Tibial nerve (tissue), 4 donors: Measurements from ENCODE around the gene HS2ST1. TPM values are rescaled to one million over a fixed set of nuclear protein-coding genes. Genes with fewer than 3 reads are reported as not detected.

Experiments used
- DNase-seq, 2 donors: peaks; one replicate each; pipeline ENCODE4 v3.0.0-alpha.2; 2019; ENCODE audit warnings: low spot score in 2 of 2
- H3K27ac ChIP-seq, 4 donors: fragments of 200-600 bp; sonication (generic) in 3 of 4; one replicate each; pipeline ENCODE4 v1.5.1; 2017 to 2019; ENCODE audit warnings: mild to moderate bottlenecking in 1 of 4
- H3K27me3 ChIP-seq, 2 donors: fragments of 200-600 bp; sonication (generic) in 1 of 2; one replicate each; pipeline versions ENCODE4 v1.5.1 to v1.6.0; 2017 to 2019
- H3K36me3 ChIP-seq, 3 donors: fragments of 200-600 bp; sonication (generic); one replicate each; pipeline ENCODE4 v1.5.1; 2018 to 2019
- H3K4me1 ChIP-seq, 4 donors: fragments of 200-600 bp; sonication (generic) in 3 of 4; one replicate each; pipeline ENCODE4 v1.5.1; 2017 to 2019
- H3K4me3 ChIP-seq, 4 donors: fragments of 200-600 bp; sonication (generic) in 3 of 4; one replicate each; pipeline ENCODE4 v1.5.1; 2017 to 2019; ENCODE audit warnings: mild to moderate bottlenecking in 1 of 4, moderate library complexity in 1 of 4
- H3K9me3 ChIP-seq, 4 donors: fragments of 200-600 bp; sonication (generic) in 3 of 4; one replicate each; pipeline ENCODE4 v1.5.1; 2017 to 2019
- EP300 ChIP-seq, 2 donors: sonication (generic); formaldehyde crosslinking; IDR thresholded peaks; one replicate each; pipeline ENCODE4 v1.6.1; 2017; ENCODE audit warnings: antibody characterized with exemption in 2 of 2, mild to moderate bottlenecking in 1 of 2
- POLR2A ChIP-seq, 2 donors: fragments of 450-650 bp; IDR thresholded peaks; one replicate each; pipeline ENCODE4 v1.6.1; 2017; ENCODE audit warnings: antibody characterized with exemption in 2 of 2, mild to moderate bottlenecking in 2 of 2, moderate library complexity in 2 of 2
- WGBS, 2 donors: methylation state at CpG; one replicate each; pipeline ENCODE4 v1.1.5; 2018; 5-methylcytosine and 5-hydroxymethylcytosine counted together
- total RNA-seq, 4 donors: library from RNA; depleted of rRNA; stranded (reverse); fragments of >200 nt; gene quantifications; one replicate each; pipeline ENCODE4 v1.1.0, GENCODE V29; 2016
- TF ChIP-seq, protein P1 (sequence below), 5 experiments: fragments of 200-600 bp in 3 of 5; fragments of 450-650 bp in 2 of 5; sonication (generic) in 3 of 5; IDR thresholded peaks; one replicate each; pipeline ENCODE4 v1.5.1; 2016 to 2019; ENCODE audit warnings: antibody characterized with exemption in 5 of 5, mild to moderate bottlenecking in 3 of 5, moderate library complexity in 2 of 5

Gene HS2ST1
- total RNA-seq, 4 donors from 2014 or later, result 10.3 to 12.9 (median 11.2) TPM

DNA sequence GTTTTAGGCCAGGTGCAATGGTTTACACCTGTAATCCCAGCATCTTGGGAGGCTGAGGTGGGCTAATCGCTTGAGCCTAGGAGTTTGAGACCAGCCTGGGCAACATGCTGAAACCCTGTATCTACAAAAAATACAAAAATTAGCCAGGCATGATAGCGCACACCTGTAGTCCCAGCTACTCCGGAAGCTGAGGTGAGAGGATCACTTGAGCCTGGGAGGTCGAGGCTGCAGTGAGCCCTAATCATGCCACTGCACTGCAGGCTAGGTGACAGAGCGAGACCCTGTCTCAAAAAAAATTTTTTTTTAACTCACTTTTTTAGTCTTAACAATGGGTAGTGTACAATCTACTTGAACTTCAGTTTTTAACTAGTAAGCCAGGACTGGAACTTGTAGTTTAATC lies 137.5 kb downstream of the HS2ST1 start:
- H3K4me3 ChIP-seq, result no peak overlapping the region
- no peak for DNase-seq
- no peak overlapping the region for H3K27ac ChIP-seq
- no peaks in the 10 kb centered on the region for H3K36me3 ChIP-seq
- H3K4me1 ChIP-seq, result no peaks in the 10 kb centered on the region
- TF ChIP-seq POLR2A (IDR thresholded peaks at IDR 0.05) (no peak), EP300 (IDR thresholded peaks at IDR 0.05) (no peak)
- TF ChIP-seq, protein P1, sequence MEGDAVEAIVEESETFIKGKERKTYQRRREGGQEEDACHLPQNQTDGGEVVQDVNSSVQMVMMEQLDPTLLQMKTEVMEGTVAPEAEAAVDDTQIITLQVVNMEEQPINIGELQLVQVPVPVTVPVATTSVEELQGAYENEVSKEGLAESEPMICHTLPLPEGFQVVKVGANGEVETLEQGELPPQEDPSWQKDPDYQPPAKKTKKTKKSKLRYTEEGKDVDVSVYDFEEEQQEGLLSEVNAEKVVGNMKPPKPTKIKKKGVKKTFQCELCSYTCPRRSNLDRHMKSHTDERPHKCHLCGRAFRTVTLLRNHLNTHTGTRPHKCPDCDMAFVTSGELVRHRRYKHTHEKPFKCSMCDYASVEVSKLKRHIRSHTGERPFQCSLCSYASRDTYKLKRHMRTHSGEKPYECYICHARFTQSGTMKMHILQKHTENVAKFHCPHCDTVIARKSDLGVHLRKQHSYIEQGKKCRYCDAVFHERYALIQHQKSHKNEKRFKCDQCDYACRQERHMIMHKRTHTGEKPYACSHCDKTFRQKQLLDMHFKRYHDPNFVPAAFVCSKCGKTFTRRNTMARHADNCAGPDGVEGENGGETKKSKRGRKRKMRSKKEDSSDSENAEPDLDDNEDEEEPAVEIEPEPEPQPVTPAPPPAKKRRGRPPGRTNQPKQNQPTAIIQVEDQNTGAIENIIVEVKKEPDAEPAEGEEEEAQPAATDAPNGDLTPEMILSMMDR (IDR thresholded peaks at IDR 0.05), result no peak
- no peaks in the 10 kb centered on the region for H3K27me3 ChIP-seq
- 94 to 97% methylated on average over 5 of the region's 5 CpGs for WGBS, 2 donors
- peaks cover 0 to 15% (median 0%) of the 10 kb centered on the region in 4 donors for H3K9me3 ChIP-seq

- Histone ChIP-seq H3K9me3 (peaks cover 0 to 11% (median 0%) of the 10 kb centered on the region in 4 donors), H3K27ac (no peak overlapping the region), H3K4me1 (no peaks in the 10 kb centered on the region), H3K4me3 (no peak overlapping the region), H3K27me3 (no peaks in the 10 kb centered on the region), H3K36me3 (no peaks in the 10 kb centered on the region)
- TF ChIP-seq POLR2A (IDR thresholded peaks at IDR 0.05), result no peak
- TF ChIP-seq, protein P1 (IDR thresholded peaks at IDR 0.05), result no peak
- DNase-seq, result no peak
- WGBS, 2 donors, result 92 to 93% methylated on average over 3 of the region's 3 CpGs
Measured at GRCh38 chr1:87052400-87052799, 138.0 kb downstream of the HS2ST1 start.

DNA sequence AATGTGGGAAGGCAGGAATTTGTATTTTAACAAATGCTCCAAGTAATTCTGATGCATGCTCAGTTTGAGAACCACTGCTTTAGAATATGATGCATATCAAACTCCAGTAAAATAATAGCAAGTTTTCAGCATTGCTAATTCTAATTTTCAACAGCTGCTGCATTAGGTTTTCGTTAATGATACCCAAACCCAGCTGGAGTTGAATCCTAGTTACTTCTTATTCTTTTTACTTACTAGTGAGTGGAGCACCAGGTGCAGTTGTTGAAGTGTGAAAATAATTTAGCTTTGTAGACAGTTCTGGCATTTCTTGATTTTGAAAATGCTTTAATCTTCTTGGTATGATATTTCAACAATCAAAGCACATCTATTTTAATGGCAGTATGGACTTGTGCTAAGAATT lies 138.5 kb downstream of the HS2ST1 start:
- no peak for TF ChIP-seq EP300 (IDR thresholded peaks at IDR 0.05)
- TF ChIP-seq, protein P1 (IDR thresholded peaks at IDR 0.05), result no peak
- TF ChIP-seq POLR2A (IDR thresholded peaks at IDR 0.05), result no peak
- H3K27ac ChIP-seq, result no peak overlapping the region
- H3K36me3 ChIP-seq, result no peaks in the 10 kb centered on the region
- no peaks in the 10 kb centered on the region for H3K4me1 ChIP-seq
- 82 to 98% methylated on average over 1 of the region's 1 CpG for WGBS, 2 donors
- H3K9me3 ChIP-seq, result peaks cover 0 to 5% (median 0%) of the 10 kb centered on the region in 4 donors
- no peak for DNase-seq
- no peaks in the 10 kb centered on the region for H3K27me3 ChIP-seq
- no peak overlapping the region for H3K4me3 ChIP-seq

- DNase-seq, result no peak
- Histone ChIP-seq H3K36me3 (no peaks in the 10 kb centered on the region), H3K27me3 (no peaks in the 10 kb centered on the region), H3K27ac (no peak overlapping the region), H3K4me3 (no peak overlapping the region), H3K9me3 (peaks cover 0 to under 1% (median 0%) of the 10 kb centered on the region in 4 donors), H3K4me1 (peaks cover 0 to 1% (median 0%) of the 10 kb centered on the region in 4 donors)
- TF ChIP-seq, protein P1 (IDR thresholded peaks at IDR 0.05), result no peak
- TF ChIP-seq EP300 (IDR thresholded peaks at IDR 0.05) (no peak), POLR2A (IDR thresholded peaks at IDR 0.05) (no peak)
- WGBS, 2 donors, result 91% methylated on average over 1 of the region's 1 CpG
Measured at GRCh38 chr1:87053446-87053845, 139.0 kb downstream of the HS2ST1 start.

DNA sequence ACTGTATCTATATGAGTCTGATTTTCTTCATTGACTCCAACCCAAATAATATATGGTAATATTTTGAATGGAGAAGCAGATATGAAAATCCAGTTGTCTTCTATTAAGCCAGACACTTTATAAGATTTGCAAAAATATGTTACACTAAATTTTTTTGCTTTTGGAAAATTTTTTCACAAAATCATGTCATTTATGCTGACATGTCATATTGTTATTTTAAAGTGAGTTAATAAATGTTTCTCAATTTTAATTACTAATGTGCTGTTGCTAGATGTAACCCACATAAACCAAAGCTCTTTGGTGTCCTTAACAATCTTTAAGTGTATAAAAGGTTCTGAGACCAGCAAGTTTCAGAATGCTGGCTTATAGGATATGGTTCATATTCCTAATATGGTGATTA lies 142.5 kb downstream of the HS2ST1 start:
- Histone ChIP-seq H3K36me3 (no peaks in the 10 kb centered on the region), H3K27ac (no peak overlapping the region), H3K27me3 (no peaks in the 10 kb centered on the region), H3K9me3 (no peaks in the 10 kb centered on the region), H3K4me1 (peaks cover 0 to 9% (median 0%) of the 10 kb centered on the region in 4 donors), H3K4me3 (no peak overlapping the region)
- no peak for DNase-seq
- TF ChIP-seq EP300 (IDR thresholded peaks at IDR 0.05) (no peak), POLR2A (IDR thresholded peaks at IDR 0.05) (no peak)
- TF ChIP-seq, protein P1 (IDR thresholded peaks at IDR 0.05), result no peak
